Transverse colon (tissue), 4 donors: Measurements from ENCODE around the gene ITGB7. TPM values are rescaled to one million over a fixed set of nuclear protein-coding genes. Genes with fewer than 3 reads are reported as not detected.

Source experiments
- DNase-seq: peaks from one replicate; pipeline ENCODE4 v3.0.0-alpha.2; 2019
- H3K27ac ChIP-seq, 4 donors: fragments of 200-600 bp; sonication (generic); 2 replicates each; pipeline ENCODE4 v1.5.1; 2016 to 2018; ENCODE audit warnings: inconsistent platforms in 4 of 4
- H3K27me3 ChIP-seq: fragments of 200-600 bp; sonication (generic); 2 replicates; pipeline ENCODE4 v1.5.1; 2017; ENCODE audit warnings: inconsistent platforms
- H3K36me3 ChIP-seq, 4 donors: fragments of 200-600 bp; sonication (generic); 2 replicates each; pipeline ENCODE4 v1.5.1; 2017 to 2019; ENCODE audit warnings: inconsistent platforms in 4 of 4
- H3K4me1 ChIP-seq, 4 donors: fragments of 200-600 bp; sonication (generic); 2 replicates each; pipeline ENCODE4 v1.5.1; 2017 to 2020; ENCODE audit warnings: inconsistent platforms in 4 of 4
- H3K4me3 ChIP-seq, 4 donors: fragments of 200-600 bp; sonication (generic); 1 replicate in 1 of 4; 2 replicates in 3 of 4; pipeline versions ENCODE4 v1.5.1 to v1.6.1; 2017 to 2019; ENCODE audit warnings: inconsistent platforms in 4 of 4
- H3K9me3 ChIP-seq, 2 donors: fragments of 200-600 bp; sonication (generic); 2 replicates each; pipeline ENCODE4 v1.5.1; 2017 to 2019; ENCODE audit warnings: inconsistent platforms in 2 of 2
- EP300 ChIP-seq: sonication (generic); formaldehyde crosslinking; IDR thresholded peaks from one replicate; pipeline ENCODE4 v1.6.1; 2017; ENCODE audit warnings: antibody characterized with exemption, low read depth
- POLR2A ChIP-seq: fragments of 450-650 bp; IDR thresholded peaks from one replicate; pipeline ENCODE4 v1.6.1; 2016; ENCODE audit warnings: antibody characterized with exemption, mild to moderate bottlenecking, moderate library complexity
- POLR2AphosphoS5 ChIP-seq, 3 donors: sonication (generic); formaldehyde crosslinking; IDR thresholded peaks; one replicate each; pipeline ENCODE4 v1.6.1; 2016; ENCODE audit warnings: antibody characterized with exemption in 3 of 3
- WGBS, 2 donors: methylation state at CpG; one replicate each; pipeline ENCODE4 v1.1.5; 2018; ENCODE audit warnings: low coverage in 1 of 2; 5-methylcytosine and 5-hydroxymethylcytosine counted together
- in situ Hi-C, 4 donors: fragments of 200-750 bp; cut with MboI; loops; one replicate each; pipeline versions ENCODE4 v1.15.0 to v1.15.1; 2017; ENCODE audit warnings: low sequenced_read_pairs in 3 of 4, low pct_ligation_motif_present in 1 of 4, low pct_unique_long_range_greater_than_20kb in 1 of 4
- intact Hi-C: fragments of 100-400 bp; cut with DNase I; formaldehyde crosslinking; loops from one replicate; pipeline ENCODE4 v1.15.1; 2023; ENCODE audit warnings: low total_unique reads
- total RNA-seq, 4 donors: library from RNA; depleted of rRNA; stranded (reverse); fragments of >200 nt; gene quantifications; one replicate each; pipeline ENCODE4 v1.1.0, GENCODE V29; 2016
- TF ChIP-seq, protein P1 (sequence below), 5 experiments: fragments of 200-600 bp in 3 of 5; fragments of 450-650 bp in 2 of 5; sonication (generic) in 3 of 5; IDR thresholded peaks; 1 replicate in 2 of 5; 2 replicates in 3 of 5; pipeline ENCODE4 v1.5.1; 2016 to 2017; ENCODE audit warnings: antibody characterized with exemption in 5 of 5, inconsistent platforms in 3 of 5, mild to moderate bottlenecking in 2 of 5, moderate library complexity in 1 of 5

ITGB7 gene, protein sequence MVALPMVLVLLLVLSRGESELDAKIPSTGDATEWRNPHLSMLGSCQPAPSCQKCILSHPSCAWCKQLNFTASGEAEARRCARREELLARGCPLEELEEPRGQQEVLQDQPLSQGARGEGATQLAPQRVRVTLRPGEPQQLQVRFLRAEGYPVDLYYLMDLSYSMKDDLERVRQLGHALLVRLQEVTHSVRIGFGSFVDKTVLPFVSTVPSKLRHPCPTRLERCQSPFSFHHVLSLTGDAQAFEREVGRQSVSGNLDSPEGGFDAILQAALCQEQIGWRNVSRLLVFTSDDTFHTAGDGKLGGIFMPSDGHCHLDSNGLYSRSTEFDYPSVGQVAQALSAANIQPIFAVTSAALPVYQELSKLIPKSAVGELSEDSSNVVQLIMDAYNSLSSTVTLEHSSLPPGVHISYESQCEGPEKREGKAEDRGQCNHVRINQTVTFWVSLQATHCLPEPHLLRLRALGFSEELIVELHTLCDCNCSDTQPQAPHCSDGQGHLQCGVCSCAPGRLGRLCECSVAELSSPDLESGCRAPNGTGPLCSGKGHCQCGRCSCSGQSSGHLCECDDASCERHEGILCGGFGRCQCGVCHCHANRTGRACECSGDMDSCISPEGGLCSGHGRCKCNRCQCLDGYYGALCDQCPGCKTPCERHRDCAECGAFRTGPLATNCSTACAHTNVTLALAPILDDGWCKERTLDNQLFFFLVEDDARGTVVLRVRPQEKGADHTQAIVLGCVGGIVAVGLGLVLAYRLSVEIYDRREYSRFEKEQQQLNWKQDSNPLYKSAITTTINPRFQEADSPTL
- 1 to 10 TPM in 3 of 4 donors, under 1 TPM in 1; 0.60 to 8.3 (median 2.9) TPM for total RNA-seq

DNA sequence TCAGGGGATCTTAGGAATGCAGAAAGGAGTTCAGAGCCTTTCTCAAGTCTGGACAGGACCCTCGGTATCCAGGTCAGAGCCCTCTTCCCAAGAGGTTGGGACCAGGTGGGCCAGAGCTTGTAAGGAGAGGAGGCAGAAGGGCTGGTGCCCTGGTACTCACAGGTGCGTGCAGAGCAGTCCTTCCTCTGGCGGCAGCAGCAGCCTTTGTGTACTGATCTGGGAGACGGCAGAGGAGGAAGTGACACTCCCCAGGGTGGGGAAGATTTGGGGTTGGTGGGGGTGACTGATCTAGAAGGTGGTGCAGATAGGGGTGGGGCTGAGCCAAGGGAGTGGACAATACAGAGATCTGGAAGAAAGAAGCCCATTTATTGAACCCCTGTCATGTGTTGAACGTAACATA is at the start of gene ITGB7:
TSS of gene ITGB7 (minus strand) at position 210 of the 400 bp plus-strand sequence. CDS start 6,808 bp downstream, outside the sequence.
- Histone ChIP-seq H3K27me3 (no peaks in the 10 kb centered on the region), H3K4me1 (peaks cover 0 to 32% (median 13%) of the 10 kb centered on the region in 4 donors), H3K27ac (peak within 1 kb of the TSS; percentile 35 to 66 (median 54)), H3K36me3 (peaks cover 0 to 3% (median 0%) of the 10 kb centered on the region in 4 donors), H3K9me3 (no peaks in the 10 kb centered on the region), H3K4me3 (peak within 1 kb of the TSS in 1 of 4 donors; percentile 15)
- in situ Hi-C loops, result no loop called here
- TF ChIP-seq EP300, result no peak
- TF ChIP-seq, protein P1, sequence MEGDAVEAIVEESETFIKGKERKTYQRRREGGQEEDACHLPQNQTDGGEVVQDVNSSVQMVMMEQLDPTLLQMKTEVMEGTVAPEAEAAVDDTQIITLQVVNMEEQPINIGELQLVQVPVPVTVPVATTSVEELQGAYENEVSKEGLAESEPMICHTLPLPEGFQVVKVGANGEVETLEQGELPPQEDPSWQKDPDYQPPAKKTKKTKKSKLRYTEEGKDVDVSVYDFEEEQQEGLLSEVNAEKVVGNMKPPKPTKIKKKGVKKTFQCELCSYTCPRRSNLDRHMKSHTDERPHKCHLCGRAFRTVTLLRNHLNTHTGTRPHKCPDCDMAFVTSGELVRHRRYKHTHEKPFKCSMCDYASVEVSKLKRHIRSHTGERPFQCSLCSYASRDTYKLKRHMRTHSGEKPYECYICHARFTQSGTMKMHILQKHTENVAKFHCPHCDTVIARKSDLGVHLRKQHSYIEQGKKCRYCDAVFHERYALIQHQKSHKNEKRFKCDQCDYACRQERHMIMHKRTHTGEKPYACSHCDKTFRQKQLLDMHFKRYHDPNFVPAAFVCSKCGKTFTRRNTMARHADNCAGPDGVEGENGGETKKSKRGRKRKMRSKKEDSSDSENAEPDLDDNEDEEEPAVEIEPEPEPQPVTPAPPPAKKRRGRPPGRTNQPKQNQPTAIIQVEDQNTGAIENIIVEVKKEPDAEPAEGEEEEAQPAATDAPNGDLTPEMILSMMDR (IDR thresholded peaks at IDR 0.05), result no peak
- peak; percentile 63 to 89 (median 87) for TF ChIP-seq POLR2AphosphoS5 (IDR thresholded peaks at IDR 0.05)
- TF ChIP-seq POLR2A, result peak; percentile 58
- WGBS, 2 donors, result 10 to 22% methylated on average over 2 to 5 of the region's 5 CpGs
- intact Hi-C loops, result no loop called here
- DNase-seq, result peak; percentile 81

DNA sequence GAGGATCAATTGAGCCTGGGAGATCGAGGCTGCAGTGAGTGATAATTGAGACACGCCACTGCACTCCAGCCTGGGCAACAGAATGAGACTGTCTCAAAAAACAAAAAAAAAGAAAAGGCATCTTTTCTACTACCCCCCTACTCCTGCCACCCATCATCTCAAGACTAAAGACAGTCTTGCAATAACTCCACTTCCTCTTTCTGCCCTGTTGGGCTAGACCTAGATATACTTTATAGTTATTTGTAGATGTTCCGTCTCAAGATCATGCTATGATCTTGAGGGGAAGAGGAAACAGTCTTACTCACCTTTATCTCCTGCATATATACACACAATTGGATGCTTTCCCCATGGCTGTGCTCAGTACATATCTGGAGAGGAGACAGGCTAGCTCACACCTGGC is 48.9 kb upstream of the ITGB7 start:
- Histone ChIP-seq H3K36me3 (peaks cover 0 to 9% (median 0%) of the 10 kb centered on the region in 4 donors), H3K9me3 (no peaks in the 10 kb centered on the region), H3K27ac (no peak overlapping the region), H3K4me1 (peaks cover 11 to 22% (median 18%) of the 10 kb centered on the region in 4 donors), H3K4me3 (no peak overlapping the region), H3K27me3 (no peaks in the 10 kb centered on the region)
- no peak for DNase-seq
- intact Hi-C loops, result no loop called here
- no peak for TF ChIP-seq POLR2A
- no peak for TF ChIP-seq POLR2AphosphoS5 (IDR thresholded peaks at IDR 0.05)
- no peak for TF ChIP-seq EP300
- TF ChIP-seq, protein P1 (IDR thresholded peaks at IDR 0.05), result no peak
- in situ Hi-C loops, result no loop called here
- WGBS, 2 donors, result 64 to 74% methylated on average over 2 to 3 of the region's 3 CpGs

DNA sequence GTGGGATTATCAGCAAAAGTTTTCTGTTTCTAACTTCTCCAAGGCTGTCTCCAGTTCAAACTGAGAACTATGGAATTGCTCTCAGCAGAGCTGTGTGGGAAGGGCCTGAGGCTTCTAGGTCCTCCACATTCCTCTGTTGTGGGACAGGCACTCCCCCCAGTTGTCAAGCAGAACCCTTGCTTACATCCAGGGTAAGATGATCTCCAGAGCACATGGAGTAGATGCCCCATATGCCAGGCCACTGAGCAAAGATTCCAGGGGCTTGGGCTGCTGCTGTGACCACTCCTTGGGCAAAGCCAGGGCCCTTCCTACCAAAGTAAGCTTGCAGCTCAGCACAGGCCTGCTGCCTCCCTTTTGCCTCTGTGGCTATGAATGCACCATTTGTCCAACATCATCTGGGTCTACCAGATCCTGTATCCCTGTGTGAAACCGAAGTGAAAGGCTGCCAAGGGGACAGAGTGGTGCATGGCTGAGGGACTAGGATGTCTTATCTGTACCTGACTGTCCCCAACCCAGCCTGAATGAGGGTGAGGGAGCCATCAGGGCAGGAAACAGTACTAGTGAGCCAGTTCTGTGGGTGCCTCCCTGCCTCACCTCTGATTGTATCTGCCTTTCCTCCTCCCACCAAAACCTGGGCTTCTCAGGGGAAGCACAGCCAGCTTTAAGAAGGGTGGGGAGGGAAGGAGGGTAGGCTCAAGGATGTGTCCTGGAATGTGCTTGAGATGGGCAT is 47.9 kb upstream of the ITGB7 start:
- H3K27me3 ChIP-seq, result no peaks in the 10 kb centered on the region
- intact Hi-C loops, result no loop called here
- H3K9me3 ChIP-seq, result no peaks in the 10 kb centered on the region
- H3K4me1 ChIP-seq, result peaks cover 15 to 24% (median 24%) of the 10 kb centered on the region in 4 donors
- 75% methylated on average over 1 of the region's 1 CpG; no CpG with 5 or more reads in 1 of the 2 donors for WGBS, 2 donors
- in situ Hi-C loops, result no loop called here
- no peak overlapping the region for H3K4me3 ChIP-seq
- no peak overlapping the region for H3K27ac ChIP-seq
- TF ChIP-seq, protein P1 (IDR thresholded peaks at IDR 0.05), result no peak
- TF ChIP-seq POLR2AphosphoS5 (IDR thresholded peaks at IDR 0.05) (no peak), POLR2A (no peak), EP300 (no peak)
- peaks cover 0 to 9% (median 0%) of the 10 kb centered on the region in 4 donors for H3K36me3 ChIP-seq
- DNase-seq, result no peak
